HG02885 (cell line): ENCODE measurements around the gene PSMC4.
"Not testable (repeated sequence)": the region's sequence is repeated elsewhere in the genome, so short reads cannot be mapped to it uniquely, and the experiment has no call there.

Experiments
- ATAC-seq: cut with Tn5 transposase; IDR thresholded peaks from one replicate; pipeline ENCODE4 v1.9.1; 2021; ENCODE audit warnings: mild to moderate bottlenecking; ENCODE audit not compliant: unreplicated experiment, poor library complexity

PSMC4 gene

DNA sequence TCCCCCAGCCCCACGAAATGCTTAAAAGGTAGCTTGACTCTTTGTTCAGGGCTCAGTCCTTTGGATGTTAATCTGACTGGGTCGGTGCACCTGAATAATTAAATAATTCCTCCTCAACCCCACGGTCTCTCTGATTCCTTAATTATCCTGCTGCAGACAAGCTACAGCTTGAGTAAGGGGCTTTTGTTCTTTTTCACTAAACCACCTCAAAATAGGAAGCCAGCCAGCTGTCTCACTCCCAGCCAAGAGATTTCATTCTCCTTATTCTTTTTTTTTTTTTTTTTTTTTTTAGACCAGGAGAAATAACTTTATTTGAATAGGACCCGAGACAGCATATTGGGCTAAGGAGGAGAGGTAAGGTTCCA, 28.6 kb upstream of the PSMC4 start:
- ATAC-seq, result no peak

DNA sequence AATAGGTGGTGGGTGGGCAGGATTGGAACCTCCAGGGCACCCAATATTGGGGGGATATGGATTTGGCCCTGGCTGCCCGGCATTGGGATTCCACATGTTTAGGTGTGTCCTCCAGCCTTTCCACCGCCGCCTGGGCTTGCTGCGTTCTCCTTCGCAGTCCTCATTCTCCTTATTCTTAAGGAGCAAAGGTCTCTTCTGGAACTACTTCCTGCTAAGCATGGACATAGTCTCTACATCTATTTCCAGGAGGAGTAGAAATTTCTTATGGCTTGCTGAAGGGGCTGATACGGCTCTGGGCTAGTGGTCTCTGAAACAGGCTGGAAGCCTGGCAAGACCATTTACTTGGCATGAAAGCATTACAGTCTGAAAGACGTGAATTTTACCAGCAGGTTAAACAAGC, 27.4 kb upstream of the PSMC4 start:
- ATAC-seq, result no peak

- no peak for ATAC-seq
Measured at GRCh38 chr19:39946532-39946931, 24.4 kb upstream of the PSMC4 start.

DNA sequence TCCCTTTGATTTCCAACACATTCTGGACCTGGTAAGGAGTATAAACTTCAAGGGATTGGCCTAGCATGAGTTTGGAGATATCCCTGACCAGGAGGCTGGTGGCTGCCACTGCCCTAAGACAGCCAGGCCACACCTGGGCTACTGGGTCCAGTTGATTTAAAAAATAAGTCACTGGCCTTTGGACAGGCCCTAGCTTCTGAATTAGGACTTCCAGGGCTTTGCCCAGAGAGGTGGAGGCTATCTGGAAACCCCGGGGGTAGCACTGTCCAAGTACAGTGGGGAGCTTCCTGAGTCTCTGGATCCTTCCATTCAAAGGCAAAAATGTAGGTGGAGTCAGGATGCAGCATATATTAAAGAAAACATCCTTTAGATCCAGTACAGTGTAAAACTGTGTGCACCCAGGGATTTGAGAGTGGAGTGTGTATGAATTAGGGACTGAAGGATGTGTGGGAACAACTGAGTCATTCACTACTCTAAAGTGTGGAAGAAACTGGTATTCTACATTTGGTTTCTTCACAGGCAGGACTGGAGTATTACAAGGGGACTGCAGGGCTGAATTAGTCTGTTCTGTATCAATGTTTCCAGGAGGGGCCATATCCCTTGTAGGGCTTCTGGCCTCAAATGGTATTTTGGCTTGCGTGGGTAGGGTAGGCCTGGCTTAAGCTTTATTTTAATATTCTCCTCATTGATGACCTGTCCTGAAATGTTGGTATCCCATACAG, 21.8 kb upstream of the PSMC4 start:
- no peak for ATAC-seq

- no peak for ATAC-seq
Measured at GRCh38 chr19:39951065-39951650, 19.8 kb upstream of the PSMC4 start.

DNA sequence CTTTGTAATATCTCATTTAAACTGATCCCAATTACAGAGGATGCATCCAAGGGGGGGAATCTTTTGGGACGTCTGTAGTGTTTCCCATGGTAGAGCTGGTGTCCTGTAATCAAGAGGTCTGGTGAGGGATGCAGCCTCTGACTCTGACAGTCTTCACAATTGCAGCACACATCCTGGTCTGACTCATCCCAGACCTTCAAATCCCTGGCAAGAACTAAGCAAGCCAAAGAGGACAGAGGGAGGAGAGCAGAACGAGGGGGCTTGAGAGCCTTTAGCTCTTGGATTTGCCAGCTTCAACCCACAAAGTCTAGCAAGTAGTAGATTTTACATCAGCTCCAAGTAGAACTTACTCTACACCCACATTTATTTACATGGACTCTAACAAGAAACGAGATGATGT, 19.3 kb upstream of the PSMC4 start:
- no peak for ATAC-seq

DNA sequence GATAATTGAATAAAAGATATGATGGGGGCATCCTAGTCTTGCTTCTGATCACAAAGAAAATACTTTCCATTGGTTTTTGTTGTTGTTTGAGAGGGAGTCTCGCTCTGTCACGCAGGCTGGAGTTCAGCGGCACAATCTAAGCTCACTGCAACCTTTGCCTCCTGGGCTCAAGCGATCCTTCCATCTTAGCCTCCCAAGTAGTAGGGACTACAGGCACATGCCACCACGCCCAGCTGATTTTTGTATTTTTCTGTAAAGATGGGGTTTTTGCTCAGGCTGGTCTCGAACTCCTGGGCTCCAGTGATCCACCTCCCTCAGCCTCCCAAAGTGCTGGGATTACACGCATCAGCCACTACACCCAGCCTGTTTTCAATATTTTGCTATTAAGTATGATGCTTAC, 17.1 kb upstream of the PSMC4 start:
- ATAC-seq, result no peak

DNA sequence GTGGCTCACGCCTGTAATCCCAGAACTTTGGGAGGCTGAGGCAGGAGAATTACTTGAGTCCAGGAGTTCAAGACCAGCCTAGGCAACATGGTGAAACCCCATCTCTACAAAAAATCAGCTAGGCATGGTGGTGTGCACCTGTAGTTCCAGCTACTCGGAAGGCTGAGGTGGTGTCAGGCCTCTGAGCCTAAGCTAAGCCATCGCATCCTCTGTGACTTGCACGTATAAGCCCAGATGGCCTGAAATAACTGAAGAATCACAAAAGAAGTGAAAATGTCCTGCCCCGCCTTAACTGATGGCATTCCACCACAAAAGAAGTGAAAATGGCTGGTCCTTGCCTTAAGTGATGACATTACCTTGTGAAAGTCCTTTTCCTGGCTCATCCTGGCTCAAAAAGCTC, 13.1 kb upstream of the PSMC4 start:
- not testable (repeated sequence) for ATAC-seq

DNA sequence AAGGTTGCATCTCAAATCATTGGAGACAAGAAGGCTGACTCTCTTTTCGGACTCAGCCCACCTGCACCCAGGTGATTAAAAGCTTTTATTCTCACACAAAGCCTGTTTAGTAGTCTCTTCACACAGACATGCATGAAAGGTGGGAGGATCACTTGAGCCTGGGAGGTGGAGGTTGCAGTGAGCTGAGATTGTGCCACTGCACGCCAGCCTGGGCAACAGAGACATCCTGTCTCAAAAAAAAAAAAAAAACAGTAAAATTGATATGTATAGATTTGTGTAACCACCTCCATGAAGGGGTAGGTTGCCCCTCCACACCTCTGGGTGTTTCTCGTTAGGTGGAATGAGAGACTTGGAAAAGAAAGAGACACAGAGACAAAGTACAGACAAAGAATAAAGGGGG, 12.0 kb upstream of the PSMC4 start:
- not testable (repeated sequence) for ATAC-seq

DNA sequence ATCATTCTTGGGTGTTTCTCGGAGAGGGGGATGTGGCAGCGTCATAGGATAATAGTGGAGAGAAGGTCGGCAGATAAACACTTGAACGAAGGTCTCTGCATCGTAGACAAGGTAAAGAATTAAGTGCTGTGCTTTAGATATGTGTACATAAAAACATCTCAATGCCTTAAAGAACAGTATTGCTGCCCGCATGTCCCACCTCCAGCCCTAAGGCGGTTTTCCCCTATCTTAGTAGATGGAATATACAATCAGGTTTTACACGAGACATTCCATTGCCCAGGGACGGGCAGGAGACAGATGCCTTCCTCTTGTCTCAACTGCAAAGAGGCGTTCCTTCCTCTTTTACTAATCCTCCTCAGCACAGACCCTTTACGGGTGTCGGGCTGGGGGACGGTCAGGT, 11.6 kb upstream of the PSMC4 start:
- ATAC-seq, result not testable (repeated sequence)

DNA sequence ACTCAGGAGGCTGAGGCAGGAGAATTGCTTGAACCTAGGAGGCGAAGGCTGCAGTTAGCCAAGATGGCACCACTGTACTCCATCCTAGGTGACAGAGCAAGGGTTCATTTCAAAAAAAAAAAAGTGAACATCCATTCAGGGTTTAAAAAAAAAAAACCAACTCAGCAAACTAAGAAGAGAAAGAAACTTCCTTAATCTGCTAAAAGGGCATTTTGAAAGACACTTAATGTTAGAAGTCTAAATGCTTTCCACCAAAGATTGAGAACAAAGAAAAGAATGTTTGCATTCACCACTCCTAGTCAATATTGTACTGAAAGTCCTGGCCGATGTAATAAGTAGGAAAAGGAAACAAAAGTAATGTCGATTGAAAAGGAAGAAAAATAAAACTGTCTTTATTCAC, 7.1 kb upstream of the PSMC4 start:
- ATAC-seq, result no peak

DNA sequence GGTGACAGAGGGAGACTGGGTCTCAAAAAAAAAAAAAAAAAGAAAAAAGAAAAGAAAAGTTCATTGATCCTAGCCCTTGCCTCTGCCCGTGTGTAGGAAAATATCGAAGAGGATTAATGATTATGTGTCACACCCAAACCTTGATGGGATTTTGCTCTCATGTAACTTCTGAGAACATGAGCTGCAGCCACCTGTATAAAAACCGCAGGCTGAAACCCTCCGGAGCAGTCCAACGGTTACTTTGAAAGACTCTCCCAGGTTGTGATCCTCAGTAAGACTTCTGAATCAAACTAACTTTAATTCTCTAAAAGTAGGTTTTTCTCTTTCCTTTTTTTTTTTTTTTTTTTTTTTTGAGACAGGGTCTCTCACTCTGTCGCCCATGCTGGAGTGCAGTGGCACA, 4.3 kb upstream of the PSMC4 start:
- no peak for ATAC-seq

- no peak for ATAC-seq
Measured at GRCh38 chr19:39967561-39967960, 3.4 kb upstream of the PSMC4 start.

DNA sequence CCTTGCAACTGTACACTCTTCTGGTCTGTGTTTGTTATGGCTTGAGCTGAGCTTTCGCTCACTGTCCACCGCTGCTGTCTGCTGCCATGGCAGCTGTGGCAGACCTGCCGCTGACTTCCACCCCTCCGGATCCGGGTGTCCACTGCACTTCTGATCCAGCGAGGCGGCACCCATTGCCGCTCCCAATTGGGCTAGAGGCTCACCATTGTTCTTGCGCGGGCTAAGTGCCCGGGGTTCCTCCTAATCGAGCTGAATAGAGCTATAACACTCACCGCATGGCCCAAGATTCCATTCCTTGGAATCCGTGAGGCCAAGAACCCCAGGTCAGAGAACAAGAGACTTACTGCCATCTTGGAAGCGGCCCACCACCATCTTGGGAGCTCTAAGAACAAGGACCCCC, 2.2 kb upstream of the PSMC4 start:
- ATAC-seq, result no peak

- ATAC-seq, result no peak
Measured at GRCh38 chr19:39969266-39969665, 1.7 kb upstream of the PSMC4 start.

DNA sequence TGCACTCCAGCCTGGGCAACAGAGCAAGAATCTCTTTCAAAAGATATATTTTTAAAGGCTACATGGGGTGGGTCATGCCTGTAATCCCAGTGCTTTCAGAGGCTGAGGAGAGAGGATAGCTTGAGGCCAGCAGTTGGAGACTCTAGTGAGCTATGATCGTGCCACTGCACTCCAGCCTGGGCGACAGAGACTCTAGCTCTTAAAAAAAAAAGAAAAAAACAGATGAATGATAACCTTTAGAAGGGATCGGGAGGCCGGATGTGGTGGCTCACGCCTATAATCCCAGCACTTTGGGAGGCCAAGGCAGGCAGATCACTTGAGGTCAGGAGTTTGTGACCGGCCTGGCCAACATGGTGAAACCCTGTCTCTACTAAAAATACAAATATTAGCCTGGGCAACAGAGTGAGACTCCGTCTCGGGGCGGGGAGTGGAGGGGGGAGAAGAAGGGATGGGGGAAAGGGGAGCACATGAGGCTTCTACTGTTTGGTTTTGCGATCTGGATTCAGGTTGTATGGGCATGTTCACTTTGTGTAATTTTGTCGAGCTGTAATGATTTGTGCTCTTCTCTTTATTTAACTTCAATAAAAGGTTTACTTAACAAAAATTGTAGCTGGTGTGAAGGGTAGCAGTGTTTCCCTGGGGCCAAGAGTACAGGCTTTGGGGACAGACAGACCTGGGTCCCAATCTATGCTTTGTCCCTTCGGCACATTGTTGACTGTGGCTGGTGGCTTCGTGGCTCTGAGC, 1.1 kb upstream of the PSMC4 start:
- ATAC-seq, result no peak

GRCh38 chr19:39970425-39970674, 615 bp upstream of the PSMC4 start:
- peak; percentile 1 for ATAC-seq

DNA sequence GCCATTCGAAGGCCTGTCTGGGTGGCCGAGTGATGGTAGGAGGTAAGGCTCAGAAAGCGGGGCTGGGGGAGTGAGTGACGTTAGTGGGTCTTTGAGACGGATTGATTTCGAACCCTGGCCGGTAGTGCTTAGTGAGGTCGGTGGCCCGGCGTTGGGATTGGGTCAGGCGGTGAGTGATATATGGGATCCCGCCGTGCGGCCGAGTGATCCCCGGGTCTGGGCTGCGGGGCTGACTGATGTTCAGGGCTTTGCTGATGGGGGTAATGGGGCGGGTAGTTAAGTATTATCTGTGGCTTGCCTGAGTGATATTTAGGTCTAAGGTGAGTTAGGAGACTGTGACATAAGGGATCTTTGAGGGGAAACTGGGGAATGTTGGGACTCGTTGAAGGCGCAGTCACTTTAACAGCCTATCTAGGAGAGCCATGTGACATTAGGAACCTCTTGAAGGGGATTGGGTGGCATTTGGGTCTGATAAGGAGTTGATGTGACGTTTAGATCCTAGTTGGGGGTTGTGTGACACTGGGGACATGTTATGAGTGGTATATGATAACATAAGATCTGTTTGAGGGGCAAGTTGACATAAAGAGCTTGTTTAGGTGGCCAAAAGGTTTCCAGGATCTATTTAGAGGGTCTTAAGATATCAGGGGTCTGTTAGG, 543 bp downstream of the PSMC4 start:
- ATAC-seq, result no peak

DNA sequence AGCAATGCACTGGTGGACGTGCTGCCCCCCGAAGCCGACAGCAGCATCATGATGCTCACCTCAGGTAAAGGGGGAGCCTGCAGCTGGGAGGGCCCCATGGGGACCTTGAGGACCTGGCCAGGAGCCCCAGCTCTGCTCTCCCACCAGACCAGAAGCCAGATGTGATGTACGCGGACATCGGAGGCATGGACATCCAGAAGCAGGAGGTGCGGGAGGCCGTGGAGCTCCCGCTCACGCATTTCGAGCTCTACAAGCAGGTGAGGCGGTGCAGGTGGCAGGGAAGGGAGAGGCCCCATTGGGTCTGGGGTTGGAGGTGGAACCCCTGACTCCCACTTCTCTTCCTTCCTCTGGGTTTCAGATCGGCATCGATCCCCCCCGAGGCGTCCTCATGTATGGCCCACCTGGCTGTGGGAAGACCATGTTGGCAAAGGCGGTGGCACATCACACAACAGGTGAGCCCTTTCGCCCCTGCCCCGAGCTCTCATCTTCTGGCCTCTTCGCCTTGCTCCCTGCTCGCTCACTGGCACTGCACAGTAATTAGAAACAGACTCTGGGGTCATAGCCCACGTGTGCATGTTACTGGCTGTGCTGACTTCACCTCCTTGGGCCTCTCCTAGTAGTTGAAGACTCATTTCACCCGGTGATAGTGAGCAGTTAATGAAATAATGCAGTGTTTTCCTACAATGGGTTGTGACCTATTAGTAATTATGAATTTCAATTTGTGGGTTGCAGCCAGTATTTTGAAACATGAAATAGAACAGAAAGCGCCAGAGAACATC, 3.6 kb downstream of the PSMC4 start:
- no peak for ATAC-seq

DNA sequence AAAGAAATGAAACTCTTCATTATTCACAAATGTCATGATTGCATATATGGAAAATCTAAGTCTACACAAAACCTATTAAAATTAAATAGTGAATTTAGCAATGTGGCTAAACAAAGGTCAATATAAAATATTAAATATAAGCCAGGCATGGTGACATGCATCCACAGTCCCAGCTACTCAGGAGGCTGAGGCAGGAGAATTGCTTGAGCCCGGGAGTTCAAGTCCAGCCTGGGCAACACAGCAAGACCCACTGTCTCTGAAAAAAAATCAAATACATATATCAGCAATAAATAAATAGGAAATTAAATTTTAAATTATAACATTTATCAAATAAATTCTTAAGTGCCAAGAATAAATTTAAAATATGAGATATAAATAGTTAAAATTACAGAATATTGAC, 11.9 kb downstream of the PSMC4 start:
- ATAC-seq, result no peak
